GM12891 (cell line): ENCODE measurements around the gene MIOX.

ENCODE experiments used
- POLR2A ChIP-seq: IDR thresholded peaks from 2 replicates; pipeline ENCODE4 v1.6.1; 2011; ENCODE audit warnings: low read depth, low read length, control low read depth
- POLR2AphosphoS5 ChIP-seq: IDR thresholded peaks from 2 replicates; pipeline ENCODE4 v1.6.1; 2011; ENCODE audit warnings: low read depth, low read length, control low read depth
- TAF1 ChIP-seq: IDR thresholded peaks from 2 replicates; pipeline ENCODE4 v1.6.1; 2011; ENCODE audit warnings: low read depth, low read length, control low read depth

- TF ChIP-seq POLR2A (no peak), POLR2AphosphoS5 (no peak), TAF1 (no peak)
These were observed 25.7 kb upstream of the MIOX start for GRCh38 chr22:50460938-50461337.
